Activated CD8-positive, alpha-beta memory T cell treated with anti-CD3 and anti-CD28 coated beads, Interleukin-2, amount 50 U/mL, for 24 hours (primary cell): ENCODE results near the gene ASB18.

Source experiments
- DNase-seq: peaks from one replicate; pipeline ENCODE4 v3.0.0-alpha.2; 2020; ENCODE audit errors: extremely low read depth

Gene ASB18

GRCh38 chr2:236163471-236164200 lies 100.6 kb downstream of the ASB18 start:
- no peak for DNase-seq

- DNase-seq = no peak
Measured at GRCh38 chr2:236162882-236163470, 101.2 kb downstream of the ASB18 start.

- DNase-seq = no peak
Measured at GRCh38 chr2:236162031-236162845, 102.0 kb downstream of the ASB18 start.

DNA sequence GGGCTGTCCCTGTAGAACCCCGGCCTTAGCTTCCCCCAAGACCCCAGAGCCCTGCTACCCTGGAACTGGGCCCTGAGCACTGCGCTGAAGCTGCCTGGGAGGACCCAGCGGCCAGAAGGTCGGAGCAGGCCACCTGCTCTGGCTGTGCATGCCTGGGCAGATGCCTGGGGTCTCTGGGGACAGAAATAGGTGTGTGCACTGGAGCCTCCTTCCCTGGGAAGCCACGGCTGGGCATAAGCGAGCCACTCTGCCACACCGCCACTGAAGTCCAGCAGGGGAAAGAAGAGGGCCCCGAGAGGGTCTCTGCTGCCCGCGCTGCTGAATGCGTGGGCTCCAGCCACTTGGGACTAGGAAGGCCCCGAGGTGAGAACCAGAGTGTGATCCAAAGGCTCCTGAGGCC lies 102.7 kb downstream of the ASB18 start:
- no peak for DNase-seq

GRCh38 chr2:236161082-236161462 lies 103.1 kb downstream of the ASB18 start:
- DNase-seq = no peak

DNA sequence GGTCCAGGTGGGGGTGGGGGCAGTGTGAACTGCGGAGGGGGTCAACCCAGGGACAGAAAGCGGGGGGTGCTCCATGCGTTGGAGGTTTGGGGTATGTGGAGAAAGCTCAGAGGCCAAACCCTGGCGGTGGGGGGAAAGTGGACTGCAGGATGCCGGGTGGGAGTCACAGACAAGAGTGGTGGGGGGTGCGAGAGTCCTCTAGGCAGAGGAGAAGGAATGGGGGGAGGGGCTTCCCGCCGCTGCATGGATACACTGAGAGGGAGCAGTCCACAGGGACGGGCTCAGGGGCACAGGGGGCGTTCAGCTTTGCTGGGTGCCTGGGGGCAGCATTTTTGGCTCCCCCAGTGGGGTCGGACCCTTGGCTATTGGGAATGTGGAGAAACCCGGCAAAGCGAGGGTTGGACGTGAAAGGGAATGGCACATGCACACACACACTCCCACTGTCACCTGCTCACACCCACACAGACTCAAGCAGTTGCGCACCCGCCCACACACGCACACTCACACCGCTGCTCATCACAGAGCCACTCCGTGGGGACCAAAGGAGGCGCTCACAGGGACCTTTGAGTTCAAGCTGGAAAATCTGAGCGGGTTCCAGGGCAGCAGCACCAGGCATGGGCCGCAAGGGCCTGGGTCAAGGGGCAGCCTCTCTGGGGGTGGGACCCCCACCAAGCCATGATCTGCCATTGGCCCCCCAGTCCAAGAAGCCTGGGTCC lies 103.7 kb downstream of the ASB18 start:
- no peak for DNase-seq

- DNase-seq = no peak
Measured at GRCh38 chr2:236159778-236160170, 104.4 kb downstream of the ASB18 start.

- no peak for DNase-seq
Measured at GRCh38 chr2:236158969-236159777, 105.0 kb downstream of the ASB18 start.

- no peak for DNase-seq
Measured at GRCh38 chr2:236157815-236158498, 106.2 kb downstream of the ASB18 start.

- DNase-seq = no peak
Measured at GRCh38 chr2:236157366-236157765, 106.8 kb downstream of the ASB18 start.

GRCh38 chr2:236156860-236157194 lies 107.4 kb downstream of the ASB18 start:
- no peak for DNase-seq

DNA sequence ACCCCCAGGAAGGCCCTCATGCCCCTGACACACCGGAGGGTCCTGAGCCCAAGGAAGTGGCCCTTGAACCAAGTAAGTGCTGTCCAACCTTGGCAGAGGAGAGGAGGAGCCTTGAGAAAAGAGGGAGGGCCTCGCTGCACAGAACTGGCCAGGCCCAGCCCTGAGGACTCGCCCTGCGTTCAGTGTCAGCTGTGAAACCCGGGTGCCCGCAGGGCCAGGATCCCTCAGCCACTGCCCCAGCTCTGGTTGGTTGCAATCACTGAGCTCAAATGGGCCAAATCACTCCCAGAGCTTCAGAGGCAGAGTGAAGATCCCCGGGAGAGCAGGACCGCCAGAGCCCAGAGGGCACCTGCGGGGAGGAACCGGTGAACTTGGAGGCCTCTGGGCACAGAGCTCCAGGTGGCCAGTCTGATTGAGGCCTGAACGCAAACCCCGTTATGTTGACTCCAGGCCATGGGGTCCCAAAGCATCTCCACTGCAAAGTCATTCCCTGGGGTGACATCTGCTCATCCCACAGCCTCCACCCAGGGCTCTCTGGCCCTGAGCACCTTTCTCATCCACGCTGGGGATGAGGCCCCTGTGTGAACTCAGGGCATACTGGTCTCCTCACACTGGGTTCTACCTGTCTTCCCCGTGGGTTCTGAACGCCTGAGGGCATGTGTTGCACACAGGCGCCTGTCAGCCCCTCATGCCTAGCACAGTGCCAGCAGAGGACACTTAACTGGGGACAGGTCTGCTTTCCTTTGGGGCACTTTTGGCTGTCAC lies 107.9 kb downstream of the ASB18 start:
- DNase-seq = no peak

DNA sequence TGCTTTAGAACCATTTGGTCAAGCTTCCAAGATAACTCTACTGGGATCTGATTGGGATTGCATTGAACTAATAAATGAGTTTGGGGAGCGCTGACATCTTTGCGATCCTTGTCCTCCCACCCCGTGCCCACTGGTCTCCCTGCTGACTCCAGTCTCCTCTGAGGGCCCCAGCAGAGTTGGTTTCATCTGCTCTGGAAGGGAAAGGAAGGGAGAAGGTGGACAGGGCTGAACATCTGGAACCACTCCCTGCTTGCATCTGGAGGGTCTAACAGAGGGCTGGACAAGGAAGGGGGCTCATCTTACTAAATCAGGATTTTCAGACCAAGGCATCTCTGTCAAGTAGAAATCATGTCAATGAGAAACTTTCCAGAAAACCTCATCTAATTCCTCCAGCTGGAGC lies 108.8 kb downstream of the ASB18 start:
- DNase-seq = no peak

GRCh38 chr2:236146436-236146835 lies 117.8 kb downstream of the ASB18 start:
- no peak for DNase-seq

DNA sequence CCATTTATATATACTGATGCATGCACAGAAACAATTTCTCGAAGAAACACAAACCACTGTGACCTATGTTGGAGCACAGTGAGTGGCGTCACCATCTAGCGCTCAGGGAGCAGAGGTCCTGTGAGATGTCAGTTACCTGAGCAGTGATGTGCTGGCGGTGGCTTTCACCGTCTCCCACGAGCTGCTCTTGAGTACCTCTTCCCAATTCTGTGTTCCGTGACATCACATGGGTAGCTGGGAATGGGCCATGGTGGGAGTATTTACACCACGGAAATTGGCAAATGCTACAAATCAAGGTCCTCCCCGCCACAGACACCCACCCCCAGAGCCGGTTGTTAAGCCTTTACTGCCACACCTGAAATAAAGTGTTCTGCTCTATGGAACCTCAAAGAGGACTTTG lies 120.4 kb downstream of the ASB18 start:
- DNase-seq = no peak
